ENCODE results near the gene ME3.

DNA sequence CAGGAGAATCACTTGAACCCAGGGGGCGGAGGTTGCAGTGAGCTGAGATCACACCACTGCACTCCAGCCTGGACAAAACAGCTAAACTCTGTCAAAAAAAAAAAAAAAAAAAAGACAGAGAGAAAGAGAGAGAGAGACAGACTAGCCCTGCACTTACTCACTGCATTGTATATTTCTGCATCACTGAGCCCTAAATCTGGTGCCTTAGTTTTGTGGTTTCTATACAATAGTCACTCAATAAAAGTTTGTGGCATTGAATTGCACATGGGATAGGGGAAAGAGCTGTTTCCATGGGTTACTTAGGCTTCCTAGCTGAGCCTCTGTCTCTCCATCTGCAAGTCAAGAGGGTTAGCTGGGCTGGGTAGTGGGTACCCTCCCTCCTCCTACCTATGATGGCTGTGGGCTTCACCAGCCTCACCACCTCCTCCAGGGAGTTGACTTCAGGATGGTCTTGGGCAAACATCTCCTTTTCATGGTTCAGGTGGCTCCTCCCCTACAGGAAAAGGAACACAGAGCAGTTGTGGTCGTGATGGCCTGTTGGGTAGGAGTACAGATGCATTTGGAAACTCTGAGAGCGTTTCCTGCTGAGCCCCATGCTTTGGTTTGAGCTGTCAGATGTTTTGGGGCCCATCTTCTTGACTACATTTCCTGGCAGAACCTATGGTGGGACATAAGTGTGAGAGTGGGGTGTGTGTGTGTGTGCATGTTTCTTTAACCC lies 224.5 kb downstream of the ME3 start:
- TF ChIP-seq, protein P1, sequence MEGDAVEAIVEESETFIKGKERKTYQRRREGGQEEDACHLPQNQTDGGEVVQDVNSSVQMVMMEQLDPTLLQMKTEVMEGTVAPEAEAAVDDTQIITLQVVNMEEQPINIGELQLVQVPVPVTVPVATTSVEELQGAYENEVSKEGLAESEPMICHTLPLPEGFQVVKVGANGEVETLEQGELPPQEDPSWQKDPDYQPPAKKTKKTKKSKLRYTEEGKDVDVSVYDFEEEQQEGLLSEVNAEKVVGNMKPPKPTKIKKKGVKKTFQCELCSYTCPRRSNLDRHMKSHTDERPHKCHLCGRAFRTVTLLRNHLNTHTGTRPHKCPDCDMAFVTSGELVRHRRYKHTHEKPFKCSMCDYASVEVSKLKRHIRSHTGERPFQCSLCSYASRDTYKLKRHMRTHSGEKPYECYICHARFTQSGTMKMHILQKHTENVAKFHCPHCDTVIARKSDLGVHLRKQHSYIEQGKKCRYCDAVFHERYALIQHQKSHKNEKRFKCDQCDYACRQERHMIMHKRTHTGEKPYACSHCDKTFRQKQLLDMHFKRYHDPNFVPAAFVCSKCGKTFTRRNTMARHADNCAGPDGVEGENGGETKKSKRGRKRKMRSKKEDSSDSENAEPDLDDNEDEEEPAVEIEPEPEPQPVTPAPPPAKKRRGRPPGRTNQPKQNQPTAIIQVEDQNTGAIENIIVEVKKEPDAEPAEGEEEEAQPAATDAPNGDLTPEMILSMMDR (IDR thresholded peaks at IDR 0.05): no peak
- TF ChIP-seq EZH2 (IDR thresholded peaks at IDR 0.05; ENCODE audit: borderline replicate concordance, insufficient read depth, low read depth, low read length, poor library complexity, severe bottlenecking): no peak
